Caco-2 (cell line): Measurements from ENCODE around the gene GIT2. TPM values are rescaled to one million over a fixed set of nuclear protein-coding genes. Genes with fewer than 3 reads are reported as not detected.

ENCODE experiments used
- BruUV-seq: library from RNA; stranded (reverse); fragments of 400-500 nt; replicated peaks from 2 replicates; lab custom pipeline; 2021; lab: Mats Ljungman, UMichigan
- CTCF ChIA-PET: fragments of 300-600 bp; sonication (Branson Sonifier 250); formaldehyde crosslinking; loops from one replicate; lab custom pipeline; 2022; ENCODE audit warnings: antibody characterized with exemption; lab: Charles Lee
- POLR2A ChIA-PET: fragments of 300-600 bp; sonication (Branson Sonifier 250); formaldehyde crosslinking; loops from one replicate; lab custom pipeline; 2022; ENCODE audit warnings: antibody characterized with exemption; lab: Charles Lee
- DNase-seq, 2 experiments: peaks; one replicate each; pipeline versions ENCODE4 v3.0.0 to v3.0.0-alpha.2; 2020 to 2022
- H3K27me3 ChIP-seq: replicated peaks from 2 replicates; pipeline ENCODE4 v1.6.0; 2011; ENCODE audit warnings: low read length; ENCODE audit not compliant: control insufficient read depth, insufficient read depth
- H3K36me3 ChIP-seq: 2 replicates; pipeline ENCODE4 v1.5.1; 2011; ENCODE audit warnings: low read length; ENCODE audit not compliant: control insufficient read depth, insufficient read depth
- H3K4me1 ChIP-seq: fragments of 250-450 bp; sonication (Bioruptor Pico); 2 replicates; pipeline ENCODE4 v1.5.1; 2020; ENCODE audit warnings: mild to moderate bottlenecking
- H3K4me3 ChIP-seq: 2 replicates; pipeline ENCODE4 v1.5.1; 2011; ENCODE audit warnings: low read depth, mild to moderate bottlenecking, control low read depth, low read length
- H3K9me3 ChIP-seq: fragments of 250-450 bp; sonication (Bioruptor Pico); 2 replicates; pipeline ENCODE4 v1.5.1; 2020; ENCODE audit warnings: mild to moderate bottlenecking, moderate library complexity
- H3K27ac Mint-ChIP-seq: one replicate; pipeline ENCODE4 v1.8.0; 2022; ENCODE audit warnings: mixed read lengths; ENCODE audit not compliant: unreplicated experiment
- H3K27me3 Mint-ChIP-seq: one replicate; pipeline ENCODE4 v1.8.0; 2022; ENCODE audit warnings: mixed read lengths; ENCODE audit not compliant: insufficient read depth, unreplicated experiment
- H3K36me3 Mint-ChIP-seq: one replicate; pipeline ENCODE4 v1.8.0; 2022; ENCODE audit warnings: mild to moderate bottlenecking, mixed read lengths; ENCODE audit not compliant: insufficient read depth, unreplicated experiment
- H3K4me1 Mint-ChIP-seq: one replicate; pipeline ENCODE4 v1.8.0; 2022; ENCODE audit warnings: low read depth, mixed read lengths; ENCODE audit not compliant: unreplicated experiment
- H3K4me3 Mint-ChIP-seq: one replicate; pipeline ENCODE4 v1.8.0; 2022; ENCODE audit warnings: mild to moderate bottlenecking, moderate library complexity, mixed read lengths; ENCODE audit not compliant: unreplicated experiment
- H3K9me3 Mint-ChIP-seq: one replicate; pipeline ENCODE4 v1.8.0; 2022; ENCODE audit warnings: mixed read lengths; ENCODE audit not compliant: unreplicated experiment
- CTCF ChIP-seq, 2 experiments: fragments of 200-600 bp in 1 of 2; IDR thresholded peaks; 1 replicate in 1 of 2; 2 replicates in 1 of 2; pipeline versions ENCODE4 v1.5.1 to v1.8.0; 2011 to 2022; ENCODE audit warnings: antibody characterized with exemption in 1 of 2, control low read depth in 1 of 2, inconsistent platforms in 1 of 2, low read depth in 1 of 2, low read length in 1 of 2, mild to moderate bottlenecking in 1 of 2, moderate library complexity in 1 of 2; ENCODE audit not compliant: insufficient read depth in 1 of 2, severe bottlenecking in 1 of 2, unreplicated experiment in 1 of 2
- intact Hi-C: fragments of 100-400 bp; cut with micrococcal nuclease; formaldehyde crosslinking; loops from one replicate; pipeline ENCODE4 v1.10.0; 2022; ENCODE audit not compliant: unreplicated experiment
- total RNA-seq: library from RNA; stranded (reverse); gene quantifications from 2 replicates; pipeline ENCODE4 v1.2.3, GENCODE V29; 2022

The GIT2 gene
- total RNA-seq, 1 experiment from 2014 or later, result 29.3 TPM

GRCh38 chr12:109938947-109939346 lies 57.2 kb downstream of the GIT2 start:
- H3K4me3 ChIP-seq, result no peak overlapping the region
- no peak overlapping the region for H3K27ac Mint-ChIP-seq
- no peaks in the 10 kb centered on the region for H3K9me3 Mint-ChIP-seq
- ChIA-PET POLR2A (no interaction called here), CTCF (no interaction called here)
- no TSS peak for BruUV-seq
- DNase-seq, result no peak
- intact Hi-C loops, result no loop called here
- H3K4me1 ChIP-seq, result no peaks in the 10 kb centered on the region
- no peak for TF ChIP-seq CTCF (IDR thresholded peaks at IDR 0.05; ENCODE audit: insufficient read depth in 1 of 2, low read depth in 1 of 2, low read length in 1 of 2, severe bottlenecking in 1 of 2, unreplicated experiment in 1 of 2)
- no peaks in the 10 kb centered on the region for H3K27me3 ChIP-seq
- H3K4me1 Mint-ChIP-seq, result no peaks in the 10 kb centered on the region
- peaks cover 30% of the 10 kb centered on the region for H3K36me3 Mint-ChIP-seq
- H3K4me3 Mint-ChIP-seq, result no peak overlapping the region
- no peaks in the 10 kb centered on the region; the same call in 1 of the 2 replicates for H3K36me3 ChIP-seq
- no peaks in the 10 kb centered on the region for H3K9me3 ChIP-seq
- no peaks in the 10 kb centered on the region for H3K27me3 Mint-ChIP-seq

GRCh38 chr12:109937371-109937770 lies 58.8 kb downstream of the GIT2 start:
- Mint-ChIP-seq H3K36me3 (peaks cover 35% of the 10 kb centered on the region), H3K27me3 (no peaks in the 10 kb centered on the region), H3K4me3 (no peak overlapping the region), H3K9me3 (no peaks in the 10 kb centered on the region), H3K4me1 (no peaks in the 10 kb centered on the region), H3K27ac (no peak overlapping the region)
- Histone ChIP-seq H3K4me1 (no peaks in the 10 kb centered on the region), H3K27me3 (no peaks in the 10 kb centered on the region), H3K36me3 (no peaks in the 10 kb centered on the region; the same call in 1 of the 2 replicates), H3K9me3 (no peaks in the 10 kb centered on the region), H3K4me3 (no peak overlapping the region)
- TF ChIP-seq CTCF (IDR thresholded peaks at IDR 0.05; ENCODE audit: insufficient read depth in 1 of 2, low read depth in 1 of 2, low read length in 1 of 2, severe bottlenecking in 1 of 2, unreplicated experiment in 1 of 2), result no peak
- CTCF ChIA-PET, result no interaction called here
- POLR2A ChIA-PET, result no interaction called here
- BruUV-seq, result no TSS peak
- intact Hi-C loops, result no loop called here
- DNase-seq, result no peak

GRCh38 chr12:109934026-109934425 lies 62.1 kb downstream of the GIT2 start:
- intact Hi-C loops, result no loop called here
- H3K27ac Mint-ChIP-seq, result no peak overlapping the region

More at GRCh38 chr12:109934026-109934425, 62.1 kb downstream of the GIT2 start:
- Mint-ChIP-seq H3K9me3 (no peaks in the 10 kb centered on the region), H3K4me3 (no peak overlapping the region), H3K36me3 (peaks cover 32% of the 10 kb centered on the region), H3K4me1 (peaks cover 11% of the 10 kb centered on the region), H3K27me3 (no peaks in the 10 kb centered on the region)
- H3K4me3 ChIP-seq, result no peak overlapping the region
- ChIA-PET POLR2A (no interaction called here), CTCF (no interaction called here)
- TF ChIP-seq CTCF (IDR thresholded peaks at IDR 0.05; ENCODE audit: insufficient read depth in 1 of 2, low read depth in 1 of 2, low read length in 1 of 2, severe bottlenecking in 1 of 2, unreplicated experiment in 1 of 2), result peak; percentile 28 to 62
- H3K9me3 ChIP-seq, result no peaks in the 10 kb centered on the region
- peak in 1 of 2 experiments; percentile 30 for DNase-seq
- peaks cover 13% of the 10 kb centered on the region for H3K4me1 ChIP-seq
- H3K36me3 ChIP-seq, result no peaks in the 10 kb centered on the region; the same call in 1 of the 2 replicates
- H3K27me3 ChIP-seq, result no peaks in the 10 kb centered on the region
- no TSS peak for BruUV-seq
